AG04450 (cell line): Measurements from ENCODE around the gene SLC16A7. TPM values are rescaled to one million over a fixed set of nuclear protein-coding genes. Genes with fewer than 3 reads are reported as not detected.
A peak's percentile ranks its signal among the peaks of the same experiment; 100 is the strongest.

ENCODE experiments used
- CTCF ChIA-PET: fragments of 300-600, 350-600 bp; formaldehyde crosslinking; extraction: SDS; loops from one replicate; lab custom pipeline; 2022; ENCODE audit warnings: antibody characterized with exemption, inconsistent platforms; lab: Charles Lee
- POLR2A ChIA-PET: fragments of 350-600 bp; formaldehyde crosslinking; extraction: SDS; loops from one replicate; lab custom pipeline; 2021; ENCODE audit warnings: antibody characterized with exemption, inconsistent platforms; lab: Yijun Ruan, JAX
- DNase-seq: peaks from one replicate; pipeline ENCODE4 v3.0.0-alpha.2; 2011; ENCODE audit warnings: low read depth, low spot score
- H3K27ac ChIP-seq: one replicate; pipeline ENCODE4 v1.5.1; 2012; ENCODE audit warnings: low read depth, low read length, control low read depth
- H3K27me3 ChIP-seq: one replicate; pipeline ENCODE4 v1.6.0; 2012; ENCODE audit warnings: low read length; ENCODE audit not compliant: control insufficient read depth, insufficient read depth
- H3K4me3 ChIP-seq: 2 replicates; pipeline ENCODE4 v1.5.1; 2011; ENCODE audit warnings: mild to moderate bottlenecking, low read depth, low read length, control low read depth
- H3K9me3 ChIP-seq: 2 replicates; pipeline ENCODE4 v1.5.1; 2012; ENCODE audit warnings: low read length; ENCODE audit not compliant: control insufficient read depth, insufficient read depth
- polyA plus RNA-seq: library from polyadenylated mRNA; depleted of rRNA; stranded (reverse); fragments of >200 nt; gene quantifications from 2 replicates; pipeline ENCODE4 v1.2.3, GENCODE V29; 2011
- TF ChIP-seq, protein P1 (sequence below): IDR thresholded peaks from 2 replicates; pipeline ENCODE4 v1.5.1; 2011; ENCODE audit warnings: low read depth, low read length, control low read depth, inconsistent platforms

SLC16A7 gene
- polyA plus RNA-seq, 1 experiment = 9.3 TPM

DNA sequence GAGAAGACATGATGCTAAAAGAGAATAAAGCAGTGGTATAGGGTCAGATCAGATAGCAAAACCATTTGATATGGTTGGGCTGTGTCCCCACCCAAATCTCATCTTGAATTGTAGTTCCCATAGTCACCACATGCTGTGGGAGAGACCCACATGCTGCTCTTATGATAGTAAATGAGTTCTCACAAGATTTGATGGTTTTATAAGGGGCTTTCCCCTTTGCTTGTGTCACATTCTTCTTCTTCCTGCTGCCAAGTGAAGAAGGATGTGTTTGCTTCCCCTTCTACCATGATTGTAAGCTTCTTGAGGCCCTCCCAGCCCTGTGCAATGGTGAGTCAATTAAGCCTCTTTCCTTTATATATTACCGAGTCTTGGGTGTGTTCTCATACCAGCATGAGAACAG, 49.4 kb downstream of the SLC16A7 start:
- H3K27me3 ChIP-seq = no peaks in the 10 kb centered on the region
- POLR2A ChIA-PET = no interaction called here
- CTCF ChIA-PET = no interaction called here

DNA sequence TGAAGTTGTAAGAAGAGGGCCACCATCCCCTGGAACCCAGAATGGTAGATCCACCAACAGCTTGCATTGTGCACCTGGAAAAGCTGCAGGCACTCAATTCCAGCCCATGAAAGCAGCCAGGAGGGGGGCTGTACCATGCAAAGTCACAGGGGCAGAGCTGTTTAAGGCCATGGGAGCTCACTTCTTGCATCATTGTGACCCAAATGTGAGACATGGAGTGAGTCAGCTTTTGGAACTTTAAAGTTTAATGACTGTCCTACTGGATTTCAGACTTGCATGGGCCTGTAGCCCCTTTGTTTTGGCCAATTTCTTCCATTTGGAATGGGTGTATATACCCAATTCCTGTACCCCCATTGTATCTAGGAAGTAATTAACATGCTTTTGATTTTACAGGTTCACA, 50.8 kb downstream of the SLC16A7 start:
- DNase-seq = no peak
- H3K27me3 ChIP-seq = no peaks in the 10 kb centered on the region
- ChIA-PET POLR2A (no interaction called here), CTCF (no interaction called here)
- no peak overlapping the region for H3K27ac ChIP-seq
- TF ChIP-seq, protein P1, sequence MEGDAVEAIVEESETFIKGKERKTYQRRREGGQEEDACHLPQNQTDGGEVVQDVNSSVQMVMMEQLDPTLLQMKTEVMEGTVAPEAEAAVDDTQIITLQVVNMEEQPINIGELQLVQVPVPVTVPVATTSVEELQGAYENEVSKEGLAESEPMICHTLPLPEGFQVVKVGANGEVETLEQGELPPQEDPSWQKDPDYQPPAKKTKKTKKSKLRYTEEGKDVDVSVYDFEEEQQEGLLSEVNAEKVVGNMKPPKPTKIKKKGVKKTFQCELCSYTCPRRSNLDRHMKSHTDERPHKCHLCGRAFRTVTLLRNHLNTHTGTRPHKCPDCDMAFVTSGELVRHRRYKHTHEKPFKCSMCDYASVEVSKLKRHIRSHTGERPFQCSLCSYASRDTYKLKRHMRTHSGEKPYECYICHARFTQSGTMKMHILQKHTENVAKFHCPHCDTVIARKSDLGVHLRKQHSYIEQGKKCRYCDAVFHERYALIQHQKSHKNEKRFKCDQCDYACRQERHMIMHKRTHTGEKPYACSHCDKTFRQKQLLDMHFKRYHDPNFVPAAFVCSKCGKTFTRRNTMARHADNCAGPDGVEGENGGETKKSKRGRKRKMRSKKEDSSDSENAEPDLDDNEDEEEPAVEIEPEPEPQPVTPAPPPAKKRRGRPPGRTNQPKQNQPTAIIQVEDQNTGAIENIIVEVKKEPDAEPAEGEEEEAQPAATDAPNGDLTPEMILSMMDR = no peak
- H3K4me3 ChIP-seq = no peak overlapping the region
- H3K9me3 ChIP-seq = no peaks in the 10 kb centered on the region

More for the DNA sequence above, 49.4 kb downstream of the SLC16A7 start:
- no peak for DNase-seq
- Histone ChIP-seq H3K4me3 (no peak overlapping the region), H3K27ac (no peak overlapping the region), H3K9me3 (no peaks in the 10 kb centered on the region)
- TF ChIP-seq, protein P1 = no peak

DNA sequence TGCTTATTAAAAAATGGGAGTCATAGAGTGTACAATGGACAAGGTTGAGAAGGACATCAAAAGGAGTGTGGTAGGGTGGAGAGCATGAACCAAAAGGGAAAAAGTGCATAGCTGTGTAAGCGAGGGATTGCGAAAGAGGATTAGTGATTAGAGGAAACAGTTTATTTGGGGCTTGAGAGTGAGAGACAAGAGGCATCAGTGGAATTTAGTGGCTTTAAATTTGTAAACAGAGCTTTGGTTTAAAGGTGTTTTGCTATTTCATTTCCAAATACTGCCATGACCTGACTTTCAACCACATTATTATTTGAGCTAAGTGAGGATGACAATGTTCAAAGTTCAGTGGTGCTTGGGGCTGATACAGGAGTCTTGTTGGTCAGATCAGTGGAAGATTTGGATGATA, 53.4 kb downstream of the SLC16A7 start:
- H3K27ac ChIP-seq = no peak overlapping the region
- H3K27me3 ChIP-seq = no peaks in the 10 kb centered on the region
- TF ChIP-seq, protein P1 = no peak
- H3K4me3 ChIP-seq = no peak overlapping the region
- no peak for DNase-seq
- no peaks in the 10 kb centered on the region for H3K9me3 ChIP-seq
- CTCF ChIA-PET = no interaction called here
- POLR2A ChIA-PET = no interaction called here

DNA sequence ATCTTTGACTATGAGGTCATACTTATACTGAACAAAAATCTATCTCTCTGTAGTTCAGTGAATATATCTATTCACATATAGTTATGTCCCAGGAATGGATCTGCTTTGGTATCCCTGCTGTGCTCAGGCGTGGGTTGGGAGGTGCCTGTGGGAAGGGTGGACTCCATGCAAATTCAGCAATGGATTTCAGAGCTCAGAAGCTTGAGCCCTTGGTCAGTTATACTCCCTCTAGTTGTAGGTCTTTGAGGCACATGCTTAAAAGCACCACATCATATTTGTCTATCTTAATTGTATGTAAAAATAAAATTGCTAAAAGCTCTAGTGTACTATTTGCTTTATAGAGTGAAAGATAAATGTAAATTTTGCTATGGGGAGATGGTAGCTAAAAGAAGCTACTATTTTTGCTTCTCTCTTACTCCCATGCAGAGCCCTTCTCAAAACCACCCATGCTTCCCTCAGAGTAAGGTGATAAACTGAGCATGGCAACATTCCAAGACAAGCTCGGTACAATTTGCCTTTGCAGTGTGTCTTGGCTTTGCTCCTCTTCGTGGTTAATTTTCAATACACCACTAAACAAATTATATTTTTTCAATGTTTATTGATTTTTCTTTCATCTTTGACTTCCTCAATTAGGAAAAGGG, 54.9 kb downstream of the SLC16A7 start:
- no peak overlapping the region for H3K4me3 ChIP-seq
- ChIA-PET CTCF (interaction anchor here (0.6 to 1.0 kb wide), 2 partner anchors 55 to 677 kb away, joined by 3 to 4 read pairs; partner anchors contain the start of gene SLC16A7), POLR2A (interaction anchor here (0.8 kb wide), 1 partner anchor 55 kb away, joined by 3 read pairs; no protein-coding TSS in a partner anchor)
- no peak overlapping the region for H3K27ac ChIP-seq
- H3K9me3 ChIP-seq = no peaks in the 10 kb centered on the region
- DNase-seq = no peak
- H3K27me3 ChIP-seq = no peaks in the 10 kb centered on the region
- TF ChIP-seq, protein P1 = peak; percentile 14; the same call in 1 of the 2 replicates

DNA sequence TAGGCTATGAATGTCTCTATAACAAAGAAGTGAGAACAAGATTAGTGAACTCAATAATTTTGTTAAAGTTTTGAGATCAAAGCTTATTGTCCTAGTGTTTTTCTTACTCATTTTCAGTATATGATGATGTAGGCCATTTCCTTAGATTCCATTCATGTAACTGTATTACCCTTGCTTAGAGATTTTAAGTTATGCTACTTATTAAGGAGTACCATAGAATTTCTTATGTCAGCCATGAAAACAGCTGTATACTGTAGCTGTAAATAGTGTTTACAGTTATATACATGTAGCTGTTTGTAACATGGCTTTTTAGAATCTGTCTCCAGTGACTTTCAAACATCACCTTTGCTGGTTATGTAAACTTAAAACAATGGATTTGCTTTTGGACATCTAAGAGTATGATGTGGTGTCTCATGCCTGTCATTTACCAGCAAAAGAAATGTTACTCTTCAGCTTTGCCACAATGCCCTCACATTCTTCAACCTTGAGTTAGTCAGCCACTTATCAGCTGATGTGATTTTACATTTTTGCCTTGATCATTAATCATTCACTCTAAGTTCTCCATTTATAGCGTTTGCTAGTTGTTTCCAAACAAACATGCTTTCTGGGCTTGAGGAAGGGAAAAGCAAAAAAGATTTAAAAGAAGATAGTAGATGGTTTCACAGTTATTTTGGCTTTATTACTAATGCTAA, 55.5 kb downstream of the SLC16A7 start:
- H3K4me3 ChIP-seq = no peak overlapping the region
- TF ChIP-seq, protein P1 = no peak
- H3K27me3 ChIP-seq = no peaks in the 10 kb centered on the region
- H3K27ac ChIP-seq = no peak overlapping the region
- DNase-seq = no peak
- CTCF ChIA-PET = interaction anchor here (0.6 to 1.0 kb wide), 2 partner anchors 56 to 678 kb away, joined by 3 to 4 read pairs; partner anchors contain the start of gene SLC16A7
- H3K9me3 ChIP-seq = no peaks in the 10 kb centered on the region
- POLR2A ChIA-PET = interaction anchor here (0.8 kb wide), 1 partner anchor 56 kb away, joined by 3 read pairs; no protein-coding TSS in a partner anchor
